ENCODE data around the gene AFF3.

The AFF3 gene

DNA sequence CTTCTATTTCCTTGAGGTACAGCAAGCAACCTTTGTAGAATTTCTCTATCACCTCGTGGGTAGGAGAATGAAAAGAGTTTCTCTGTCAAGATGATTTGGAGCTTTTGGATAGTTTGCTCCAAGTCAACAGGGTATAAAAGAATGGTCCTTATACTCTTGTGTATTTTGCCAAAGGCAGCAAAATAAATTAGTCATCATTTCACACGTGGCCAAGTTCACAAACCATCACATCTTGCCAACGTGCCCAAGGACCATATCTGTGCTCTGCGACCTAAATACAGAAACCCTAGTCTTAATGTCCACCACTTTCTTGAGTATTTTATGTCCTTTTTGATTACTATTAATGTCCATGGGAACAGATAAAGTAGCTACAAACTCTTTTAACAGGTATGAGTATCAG lies 262.9 kb downstream of the AFF3 start:
- TF ChIP-seq PATZ1 (CRISPR knock-in tag; IDR thresholded peaks at IDR 0.05; ENCODE audit: borderline replicate concordance) (no peak), CSRNP3 (CRISPR knock-in tag; IDR thresholded peaks at IDR 0.05) (no peak), TOX (CRISPR knock-in tag; IDR thresholded peaks at IDR 0.05; ENCODE audit: borderline replicate concordance) (no peak), ZC3H10 (CRISPR knock-in tag; IDR thresholded peaks at IDR 0.05) (no peak), ZNF565 (CRISPR knock-in tag; conservative IDR thresholded peaks at IDR 0.05; ENCODE audit: low read depth) (no peak), BACH2 (CRISPR knock-in tag; IDR thresholded peaks at IDR 0.05; ENCODE audit: borderline replicate concordance) (no peak), ZFP3 (CRISPR knock-in tag; IDR thresholded peaks at IDR 0.05) (no peak), TSHZ2 (CRISPR knock-in tag; IDR thresholded peaks at IDR 0.05) (no peak), ESRRG (CRISPR knock-in tag; IDR thresholded peaks at IDR 0.05) (no peak), POU6F1 (CRISPR knock-in tag; IDR thresholded peaks at IDR 0.05; ENCODE audit: borderline replicate concordance, low read depth) (no peak), CSDC2 (CRISPR knock-in tag; IDR thresholded peaks at IDR 0.05) (no peak), ARNTL (CRISPR knock-in tag; IDR thresholded peaks at IDR 0.05; ENCODE audit: borderline replicate concordance, low read depth) (no peak), PPARA (CRISPR knock-in tag; IDR thresholded peaks at IDR 0.05; ENCODE audit: borderline replicate concordance) (no peak), SNAI2 (CRISPR knock-in tag; IDR thresholded peaks at IDR 0.05) (no peak), OSR1 (CRISPR knock-in tag; IDR thresholded peaks at IDR 0.05) (no peak), TCF4 (CRISPR knock-in tag; IDR thresholded peaks at IDR 0.05; ENCODE audit: borderline replicate concordance) (no peak)
- TF ChIP-seq, protein P1, sequence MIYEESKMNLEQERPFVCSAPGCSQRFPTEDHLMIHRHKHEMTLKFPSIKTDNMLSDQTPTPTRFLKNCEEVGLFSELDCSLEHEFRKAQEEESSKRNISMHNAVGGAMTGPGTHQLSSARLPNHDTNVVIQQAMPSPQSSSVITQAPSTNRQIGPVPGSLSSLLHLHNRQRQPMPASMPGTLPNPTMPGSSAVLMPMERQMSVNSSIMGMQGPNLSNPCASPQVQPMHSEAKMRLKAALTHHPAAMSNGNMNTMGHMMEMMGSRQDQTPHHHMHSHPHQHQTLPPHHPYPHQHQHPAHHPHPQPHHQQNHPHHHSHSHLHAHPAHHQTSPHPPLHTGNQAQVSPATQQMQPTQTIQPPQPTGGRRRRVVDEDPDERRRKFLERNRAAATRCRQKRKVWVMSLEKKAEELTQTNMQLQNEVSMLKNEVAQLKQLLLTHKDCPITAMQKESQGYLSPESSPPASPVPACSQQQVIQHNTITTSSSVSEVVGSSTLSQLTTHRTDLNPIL (CRISPR knock-in tag; IDR thresholded peaks at IDR 0.05; ENCODE audit: low read depth), result no peak
- no peak for ATAC-seq

DNA sequence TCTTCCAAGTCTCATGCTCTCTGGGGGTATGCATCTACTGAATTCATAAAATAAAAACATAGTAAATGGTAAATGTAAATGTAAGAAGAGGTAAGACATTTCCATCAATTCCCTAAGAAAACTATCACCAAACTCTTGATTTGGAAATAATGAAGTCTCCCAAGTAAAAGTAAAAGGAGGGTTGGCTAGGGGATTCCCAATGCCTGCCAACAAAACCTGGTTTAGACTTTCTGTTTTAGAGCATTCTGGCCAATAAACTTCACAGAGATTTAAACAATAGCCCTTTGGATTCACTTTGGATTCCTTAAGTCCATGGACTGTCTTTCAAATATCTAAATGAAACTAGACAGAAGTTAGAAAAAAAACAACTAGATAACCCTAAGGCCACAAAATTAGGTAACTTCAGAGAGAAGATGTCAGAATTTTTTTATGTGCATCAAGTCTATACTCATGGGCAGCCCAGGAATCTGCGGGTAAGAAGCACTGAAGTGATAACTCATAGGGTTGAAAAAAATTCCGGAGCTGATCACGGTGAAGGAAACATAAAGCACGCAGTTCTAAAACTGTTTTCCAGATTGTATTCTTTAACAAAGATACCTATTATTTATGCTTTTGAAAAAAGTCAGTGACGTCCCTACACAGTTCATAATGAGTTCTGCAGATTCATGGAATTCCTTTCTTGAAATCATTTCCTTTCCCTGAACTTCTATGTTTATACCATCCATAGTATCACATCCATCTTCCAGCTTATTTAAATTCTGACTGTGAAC lies 263.6 kb downstream of the AFF3 start:
- TF ChIP-seq ZFP30 (CRISPR knock-in tag; IDR thresholded peaks at IDR 0.05) (peak; percentile 48; the same call in 1 of the 2 replicates), ZC3H10 (CRISPR knock-in tag; IDR thresholded peaks at IDR 0.05) (peak; percentile 47; the same call in 1 of the 2 replicates), PATZ1 (CRISPR knock-in tag; IDR thresholded peaks at IDR 0.05; ENCODE audit: borderline replicate concordance) (no peak), ISL1 (CRISPR knock-in tag; IDR thresholded peaks at IDR 0.05) (peak; percentile 88)
- TF ChIP-seq, protein P1 (CRISPR knock-in tag; IDR thresholded peaks at IDR 0.05; ENCODE audit: low read depth), result 0 out of 2 replicates have a peak, but pooled peaks have one; percentile 16
- peak; percentile 71 for ATAC-seq

All from SK-N-SH treated with all-trans-retinoic acid at 6 μM for 48 hours (cell line).